GM18858 (cell line): ENCODE results near the gene SREK1IP1.
"Not testable (repeated sequence)": the region's sequence is repeated elsewhere in the genome, so short reads cannot be mapped to it uniquely, and the experiment has no call there.

ENCODE experiments used
- ATAC-seq: cut with Tn5 transposase; IDR thresholded peaks from one replicate; pipeline ENCODE4 v1.9.1; 2021; ENCODE audit not compliant: unreplicated experiment

SREK1IP1 gene

DNA sequence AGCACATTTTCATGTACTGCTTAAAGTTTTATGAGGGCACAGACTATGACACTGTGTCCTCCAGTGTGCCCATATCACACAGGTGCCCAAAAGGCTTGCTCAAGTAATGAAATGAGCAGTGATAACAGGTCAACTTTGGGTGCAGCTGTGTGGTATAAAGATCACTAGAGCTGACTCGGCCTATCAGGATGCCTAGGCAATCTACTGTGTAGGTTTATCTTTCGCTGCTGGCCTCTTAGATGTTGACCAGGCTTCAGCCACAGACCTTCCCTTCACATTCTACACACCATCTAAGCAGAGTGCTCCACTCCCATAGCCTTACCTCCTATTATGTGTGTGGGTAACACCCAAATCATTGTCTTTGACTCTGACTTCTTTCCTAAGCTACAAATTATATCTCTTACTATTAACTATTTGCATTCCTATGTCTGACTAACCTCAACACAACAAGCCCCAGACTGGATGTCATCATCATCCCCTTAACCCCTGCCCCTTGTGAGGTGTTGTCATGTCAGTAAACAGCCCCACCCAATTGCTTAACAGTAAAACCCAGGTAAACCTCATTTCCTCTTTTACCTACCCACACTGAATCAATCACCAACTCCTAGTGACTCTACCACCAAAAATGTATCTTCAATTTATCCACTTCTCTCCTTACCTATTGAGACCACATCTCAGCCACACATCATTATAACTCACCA lies 2.5 kb downstream of the SREK1IP1 start:
- no peak for ATAC-seq

DNA sequence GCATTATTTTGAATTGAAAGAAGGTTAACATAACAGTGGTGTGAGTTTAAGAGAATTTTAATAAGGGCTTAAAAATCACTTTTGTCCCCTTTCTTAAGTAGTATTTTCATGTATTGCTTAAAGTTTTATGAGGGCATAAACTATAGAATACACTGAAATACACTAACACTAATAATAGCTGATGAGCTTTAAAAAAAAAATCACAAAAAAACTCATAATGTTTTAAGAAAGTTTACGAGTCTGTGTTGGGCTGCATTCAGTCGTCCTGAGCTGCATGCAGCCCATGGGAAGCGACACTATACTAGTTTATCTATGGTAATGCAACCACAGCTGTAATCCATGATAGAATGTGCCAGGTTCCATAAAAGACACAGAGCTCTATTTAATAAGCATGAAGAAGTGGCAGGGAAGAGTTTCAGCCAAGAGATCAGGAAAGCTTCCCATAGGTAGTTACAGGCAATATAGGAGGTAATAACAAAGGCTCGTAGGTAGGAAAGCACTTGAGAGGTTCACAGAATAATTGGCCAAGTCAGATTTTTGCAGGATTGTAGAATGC lies 4.5 kb downstream of the SREK1IP1 start:
- no peak for ATAC-seq

DNA sequence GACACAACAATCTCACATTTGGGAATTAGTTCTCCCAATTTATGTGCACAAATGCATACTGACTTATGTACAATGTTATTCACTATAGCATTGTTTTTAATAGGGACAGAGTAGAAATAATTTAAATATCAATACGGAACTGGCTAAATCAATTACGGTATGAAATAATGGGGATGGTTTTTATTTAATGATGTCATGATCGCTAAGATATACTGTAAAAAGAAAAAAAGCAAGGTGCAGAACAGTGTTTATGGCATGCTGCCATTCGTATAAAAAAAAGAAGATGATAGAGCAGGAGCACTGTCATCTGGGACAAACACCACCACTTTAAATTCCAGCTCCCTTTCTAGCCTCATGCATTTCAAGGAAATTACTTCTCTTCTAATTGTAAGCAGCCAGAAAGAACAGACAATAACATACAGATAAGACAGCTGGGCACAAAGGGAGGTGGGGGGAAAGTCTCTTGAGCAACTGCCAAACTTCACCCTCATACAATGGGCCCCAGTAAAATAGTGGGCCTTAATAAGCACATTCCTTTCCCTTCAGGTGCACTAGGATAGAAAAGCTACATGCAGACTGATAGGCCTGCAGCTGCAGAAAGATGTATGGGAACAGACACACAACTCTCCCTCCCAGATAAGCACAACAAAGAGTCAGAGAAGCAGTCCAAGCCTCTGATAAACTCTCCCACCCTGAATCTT lies 8.4 kb downstream of the SREK1IP1 start:
- ATAC-seq: no peak

DNA sequence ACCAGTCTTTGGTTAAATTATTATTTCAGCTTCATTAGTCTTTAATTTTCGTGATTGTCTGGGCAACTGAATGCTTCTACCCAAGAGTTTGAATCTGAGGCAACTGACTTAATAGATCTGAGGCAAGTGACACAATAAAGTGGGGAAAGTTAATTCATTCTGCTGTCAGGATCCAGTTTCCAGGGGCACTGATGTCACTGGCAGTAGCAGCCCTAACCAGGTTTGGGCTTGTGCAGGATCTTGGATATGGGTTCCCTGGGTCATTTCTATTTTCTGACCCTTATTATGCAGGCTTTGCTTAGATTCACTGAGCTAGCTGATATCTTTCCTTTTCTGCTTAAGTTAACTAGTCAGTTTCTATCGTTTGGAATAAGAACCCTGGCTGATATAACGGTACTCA lies 9.6 kb downstream of the SREK1IP1 start:
- no peak for ATAC-seq

DNA sequence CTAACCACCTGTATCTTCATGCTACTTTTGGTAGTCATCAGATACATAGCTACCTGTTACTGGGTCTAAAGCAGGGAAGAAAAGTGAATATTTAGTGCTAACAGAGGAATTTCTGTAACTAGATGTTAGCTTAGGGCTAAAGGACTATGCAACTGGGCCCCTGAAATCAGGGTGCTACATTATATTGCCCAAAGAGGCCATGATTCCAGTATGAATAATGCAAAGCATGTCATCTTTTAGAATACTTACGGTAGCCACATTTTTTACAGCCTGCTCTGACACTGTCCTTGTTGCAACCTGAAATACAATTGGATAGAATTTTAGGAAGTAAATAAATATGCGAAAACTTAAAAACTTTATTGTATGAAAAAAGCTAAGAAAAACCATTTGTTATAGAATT lies 14.4 kb downstream of the SREK1IP1 start:
- ATAC-seq: no peak

DNA sequence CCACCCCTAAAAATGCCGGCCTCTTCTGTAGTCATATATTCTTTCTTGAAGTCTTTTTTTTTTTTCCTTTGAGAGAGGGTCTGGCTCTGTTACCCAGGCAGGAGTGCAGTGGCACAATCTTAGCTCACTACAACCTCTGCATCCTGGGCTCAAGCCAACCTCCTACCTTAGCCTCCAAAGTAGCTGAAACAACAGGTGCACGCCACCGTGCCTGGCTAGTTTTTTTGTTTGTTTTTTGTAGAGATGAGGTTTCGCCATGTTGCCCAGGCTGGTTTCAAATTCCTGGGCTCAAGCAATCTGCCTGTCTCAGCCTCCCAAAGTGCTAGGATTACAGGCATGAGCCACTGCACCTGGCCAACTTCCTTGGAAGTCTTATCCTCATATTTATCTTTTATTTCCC lies 19.1 kb downstream of the SREK1IP1 start:
- no peak for ATAC-seq

DNA sequence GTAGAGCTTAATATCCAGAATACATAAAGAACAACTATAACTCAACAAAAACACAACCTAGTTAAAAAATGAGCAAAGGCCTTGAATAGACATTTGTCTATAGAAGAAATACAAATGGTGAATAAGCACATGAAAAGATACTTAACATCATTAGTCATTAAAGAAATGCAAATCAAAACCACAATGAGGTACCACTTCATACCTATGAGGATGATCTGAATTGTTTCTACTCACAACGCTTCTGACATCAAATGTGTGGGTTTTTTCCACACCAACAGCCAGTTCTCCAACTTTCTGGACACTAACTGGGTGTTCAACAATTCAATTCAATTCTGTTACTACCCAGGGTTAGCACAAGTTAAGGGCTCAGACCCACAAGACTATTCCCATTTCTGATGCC lies 22.0 kb downstream of the SREK1IP1 start:
- no peak for ATAC-seq

DNA sequence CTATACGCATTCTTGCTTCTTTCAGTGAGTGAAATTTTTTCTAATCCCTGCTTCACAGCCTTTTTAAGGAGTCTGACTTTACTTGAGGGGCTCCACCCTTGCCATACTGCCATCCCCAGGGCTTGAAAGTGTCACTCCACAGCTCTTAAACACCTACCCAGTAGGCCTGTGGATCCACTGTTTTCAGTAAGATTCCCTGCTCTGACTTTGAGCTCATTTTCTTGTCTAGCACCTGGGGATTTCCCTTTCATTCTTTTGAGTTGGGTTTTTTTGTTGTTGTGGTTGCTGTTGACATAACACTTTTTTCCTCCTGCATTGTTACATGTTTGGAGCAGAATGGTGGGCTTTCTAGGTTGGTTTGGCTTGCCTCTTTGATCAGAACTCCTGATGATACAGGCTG lies 23.6 kb downstream of the SREK1IP1 start:
- ATAC-seq: no peak

DNA sequence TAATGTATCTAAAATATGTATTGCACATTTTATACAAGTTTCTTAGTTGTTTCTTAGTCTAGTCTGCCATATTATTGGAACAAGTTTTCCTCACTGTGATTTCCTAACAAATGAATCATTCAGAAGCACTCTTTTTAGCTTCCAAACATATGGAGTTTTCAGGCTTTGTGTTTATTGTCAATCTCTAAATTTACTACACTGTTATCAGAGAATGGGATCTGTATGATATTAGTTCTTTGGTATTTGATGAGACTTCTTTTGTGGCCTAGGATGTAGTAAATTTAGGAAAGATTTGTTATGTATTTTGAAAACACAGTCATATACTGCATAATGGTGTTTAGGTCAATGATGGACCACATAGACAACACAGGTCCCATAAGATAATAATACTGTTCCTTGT lies 25.7 kb downstream of the SREK1IP1 start:
- ATAC-seq: no peak

DNA sequence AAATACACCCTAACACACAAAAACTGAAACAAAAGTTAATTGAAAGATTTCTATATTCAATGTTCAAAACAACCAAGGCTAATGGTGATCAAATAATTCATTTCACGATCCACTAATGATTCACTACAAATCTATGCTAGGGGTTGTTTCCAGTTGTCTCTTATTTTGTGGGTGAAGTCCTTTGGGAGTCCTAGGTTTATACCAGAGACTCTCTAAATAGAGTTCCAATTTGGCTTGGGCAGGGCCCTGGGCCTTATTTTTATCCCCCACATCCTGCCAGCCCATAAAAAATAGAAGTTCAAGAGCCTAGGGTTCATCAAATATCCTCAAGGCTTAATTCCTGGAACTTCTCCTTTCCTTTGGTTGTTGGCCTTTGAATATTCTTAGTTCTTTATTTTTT lies 26.1 kb downstream of the SREK1IP1 start:
- ATAC-seq: no peak

DNA sequence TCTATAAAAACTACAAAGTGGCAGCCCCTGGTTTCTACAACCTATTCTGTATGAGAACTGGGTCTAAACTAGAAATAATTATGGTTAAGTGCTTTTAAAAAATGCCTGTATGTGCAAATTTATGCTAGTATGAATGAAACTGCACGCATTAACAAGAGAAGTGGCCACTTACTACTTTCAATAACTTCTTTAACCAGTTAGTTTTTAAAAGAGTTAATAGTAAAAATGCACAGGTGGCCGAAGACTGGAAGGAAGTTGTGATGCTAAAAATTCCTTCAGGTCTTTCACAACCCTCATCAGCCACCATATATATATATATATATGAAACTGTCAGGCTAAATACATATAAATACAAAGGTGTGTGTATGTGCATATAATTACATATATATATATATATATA lies 41.3 kb downstream of the SREK1IP1 start:
- ATAC-seq: no peak

DNA sequence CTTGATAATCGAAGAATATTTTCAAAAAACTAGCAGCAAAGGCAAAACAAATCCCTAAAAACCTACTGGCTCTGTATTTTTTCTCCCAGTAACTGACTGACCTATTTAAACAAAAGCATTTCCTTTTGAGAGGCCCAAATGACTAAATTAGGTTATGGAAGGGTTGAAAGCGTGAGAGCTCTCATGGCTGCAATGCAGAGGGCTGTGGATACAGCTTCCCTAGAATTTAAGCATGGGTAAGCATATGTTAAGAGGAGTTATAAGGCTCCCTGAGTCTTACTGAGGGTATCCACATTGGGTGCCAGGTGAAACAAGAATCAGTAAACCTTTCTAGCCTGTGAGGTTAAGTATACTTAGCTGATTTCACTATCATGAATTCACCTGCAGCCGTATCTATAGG lies 45.9 kb downstream of the SREK1IP1 start:
- ATAC-seq: no peak

DNA sequence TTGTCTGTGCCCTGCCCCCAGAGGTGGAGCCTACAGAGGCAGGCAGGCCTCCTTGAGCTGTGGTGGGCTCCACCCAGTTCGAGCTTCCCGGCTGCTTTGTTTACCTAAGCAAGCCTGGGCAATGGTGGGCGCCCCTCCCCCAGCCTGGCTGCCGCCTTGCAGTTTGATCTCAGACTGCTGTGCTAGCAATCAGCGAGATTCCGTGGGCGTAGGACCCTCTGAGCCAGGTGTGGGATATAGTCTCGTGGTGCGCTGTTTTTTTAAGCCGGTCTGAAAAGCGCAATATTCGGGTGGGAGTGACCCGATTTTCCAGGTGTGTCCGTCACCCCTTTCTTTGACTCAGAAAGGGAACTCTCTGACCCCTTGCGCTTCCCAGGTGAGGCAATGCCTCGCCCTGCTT lies 54.0 kb downstream of the SREK1IP1 start:
- ATAC-seq: not testable (repeated sequence)

DNA sequence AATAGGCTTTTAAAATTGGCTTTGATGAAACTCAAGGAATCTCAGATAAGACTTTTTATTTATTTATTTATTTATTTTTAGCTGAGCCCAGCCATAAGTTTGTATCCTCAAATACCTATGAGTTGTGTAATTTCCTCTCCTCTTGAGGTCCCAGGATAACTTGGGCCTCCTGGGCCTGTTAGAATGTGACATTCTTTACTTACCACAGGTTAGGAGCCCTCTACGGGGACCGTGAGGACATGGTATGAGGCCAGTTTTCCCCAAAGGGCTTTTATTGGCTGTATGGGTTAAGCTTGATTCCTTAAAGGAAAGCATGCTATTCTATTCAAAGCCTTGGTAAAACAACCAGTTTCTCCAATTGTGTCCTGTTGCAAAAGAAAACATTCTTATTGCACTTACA lies 61.3 kb downstream of the SREK1IP1 start:
- no peak for ATAC-seq

DNA sequence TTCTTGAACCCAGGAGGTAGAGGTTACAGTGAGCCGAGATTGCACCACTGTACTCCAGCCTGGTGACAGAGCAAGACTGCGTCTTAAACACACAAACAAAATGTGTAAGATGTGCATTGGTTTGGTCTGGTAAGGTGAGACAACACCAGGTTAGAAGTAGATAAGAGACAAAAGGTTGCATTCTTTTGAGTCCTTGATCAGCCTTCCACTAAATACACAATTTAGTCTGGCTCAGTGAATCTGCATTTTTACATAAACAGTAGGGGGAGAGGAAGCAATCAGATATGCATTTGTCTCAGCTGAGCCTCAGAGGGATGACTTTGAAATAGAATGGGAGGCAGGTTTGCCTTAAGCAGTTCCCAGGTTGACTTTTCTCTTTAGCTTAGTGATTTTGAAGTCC lies 62.4 kb downstream of the SREK1IP1 start:
- not testable (repeated sequence) for ATAC-seq

DNA sequence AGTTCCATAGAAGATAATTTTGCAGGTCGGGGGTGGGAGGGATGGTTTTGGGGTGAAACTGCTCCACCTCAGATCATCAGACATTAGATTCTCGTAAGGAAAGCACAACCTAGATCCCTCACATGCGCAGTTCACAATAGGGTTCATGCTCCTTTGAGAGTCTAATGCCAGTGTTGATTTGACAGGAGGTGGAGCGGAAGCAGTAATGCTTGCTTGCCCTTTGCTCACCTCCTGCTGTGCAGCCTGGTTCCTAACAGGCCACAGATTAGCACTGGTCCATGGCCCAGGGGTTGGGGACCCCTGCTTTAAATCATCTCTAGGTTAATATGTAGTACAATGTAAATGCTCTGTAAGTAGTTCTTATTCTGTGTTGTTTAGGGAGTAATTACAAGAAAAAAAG lies 67.7 kb downstream of the SREK1IP1 start:
- ATAC-seq: no peak

DNA sequence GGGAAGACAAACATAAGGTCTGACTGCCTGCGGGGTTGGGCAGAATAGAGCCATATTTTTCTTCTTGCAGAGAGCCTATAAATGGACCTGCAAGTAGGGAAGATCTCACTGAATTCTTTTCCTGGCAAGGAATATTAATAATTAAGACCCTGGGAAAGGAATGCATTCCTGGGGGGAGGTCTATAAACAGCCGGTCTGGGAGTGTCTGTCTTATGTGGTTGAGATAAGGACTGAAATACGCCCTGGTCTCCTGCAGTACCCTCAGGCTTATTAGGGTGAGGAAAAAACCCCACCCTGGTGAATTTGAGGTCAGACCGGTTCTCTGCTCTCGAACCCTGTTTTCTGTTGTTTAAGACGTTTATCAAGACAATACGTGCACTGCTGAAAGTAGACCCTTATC lies 72.1 kb downstream of the SREK1IP1 start:
- not testable (repeated sequence) for ATAC-seq

DNA sequence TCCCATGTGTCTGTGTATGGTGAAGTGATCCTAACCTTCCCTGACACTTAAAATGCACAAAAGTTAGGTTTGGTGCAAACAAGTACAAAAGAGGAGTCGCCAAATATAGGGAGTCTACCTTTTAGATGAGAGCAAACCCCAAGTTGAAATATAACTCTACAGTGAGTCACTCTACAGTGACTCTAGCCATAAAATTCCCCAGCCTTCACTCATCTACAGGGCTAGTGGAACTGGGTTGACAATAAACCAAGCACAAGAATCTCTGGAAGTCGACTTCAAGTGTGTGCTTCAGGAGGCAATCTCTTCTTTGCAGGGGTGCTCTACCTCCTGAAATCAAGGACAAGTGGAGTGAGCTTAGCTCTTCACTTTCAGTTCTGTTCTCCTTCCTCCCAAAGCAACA lies 74.9 kb downstream of the SREK1IP1 start:
- no peak for ATAC-seq

DNA sequence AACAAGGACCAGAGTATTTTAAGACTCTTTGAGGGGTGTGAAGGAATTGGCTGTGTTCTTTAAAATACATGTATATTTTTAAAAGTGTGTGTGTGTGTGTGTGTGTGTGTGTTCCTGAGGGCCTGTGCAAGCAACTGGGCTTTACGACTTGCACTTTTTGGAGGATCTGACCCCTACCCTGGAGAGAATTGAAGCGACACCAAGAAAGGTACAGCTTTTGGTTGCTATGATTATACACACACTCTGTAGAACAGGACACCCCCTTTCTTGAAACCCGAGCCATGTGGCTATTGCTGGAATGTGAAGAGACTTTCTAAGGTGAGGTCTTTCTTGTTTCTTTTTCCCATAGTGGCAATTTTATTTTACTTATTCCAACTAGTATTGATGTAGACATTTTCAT lies 77.2 kb downstream of the SREK1IP1 start:
- ATAC-seq: no peak

DNA sequence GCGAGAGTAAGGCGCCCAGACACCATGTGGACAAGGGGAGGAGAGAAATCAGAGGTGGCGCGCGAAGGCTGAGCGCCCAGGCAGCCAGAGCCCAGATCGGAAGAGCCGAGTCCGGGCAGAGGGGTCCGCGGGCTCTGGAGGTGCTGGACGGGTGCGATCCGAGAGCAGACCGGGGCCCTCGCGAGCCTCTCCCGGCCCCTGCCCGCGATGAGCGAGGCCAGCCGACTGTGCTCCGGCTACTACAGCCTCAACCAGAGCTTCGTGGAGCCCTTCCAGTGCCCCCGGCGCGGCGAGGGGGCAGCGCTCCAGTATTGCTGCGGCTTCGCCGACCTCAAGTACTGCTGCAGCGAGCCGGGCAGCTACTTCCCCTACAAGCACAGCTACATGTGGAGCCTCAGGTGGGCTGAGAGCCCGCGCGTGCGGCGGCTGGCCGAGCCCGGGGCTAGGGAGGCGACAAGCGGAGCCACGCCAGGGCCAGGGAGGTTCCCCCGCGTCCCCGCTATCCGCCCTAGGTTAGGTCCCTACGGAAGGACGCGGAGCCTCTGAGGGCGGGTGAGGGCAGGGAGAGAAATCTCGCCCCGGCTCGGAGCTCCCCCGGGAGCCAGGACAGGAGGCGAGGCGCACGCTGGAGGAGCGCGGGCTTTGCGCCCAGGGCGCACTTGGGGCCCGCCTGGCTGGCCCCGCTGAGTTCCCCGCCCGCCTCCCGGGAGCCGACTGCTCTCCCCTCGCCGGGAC lies 77.9 kb downstream of the SREK1IP1 start, which contains the start of gene SHISAL2B:
SHISAL2B (plus strand) TSS at position 87 of the 735 bp plus-strand sequence; CDS start at position 208, 121 bp downstream.
- ATAC-seq: no peak

DNA sequence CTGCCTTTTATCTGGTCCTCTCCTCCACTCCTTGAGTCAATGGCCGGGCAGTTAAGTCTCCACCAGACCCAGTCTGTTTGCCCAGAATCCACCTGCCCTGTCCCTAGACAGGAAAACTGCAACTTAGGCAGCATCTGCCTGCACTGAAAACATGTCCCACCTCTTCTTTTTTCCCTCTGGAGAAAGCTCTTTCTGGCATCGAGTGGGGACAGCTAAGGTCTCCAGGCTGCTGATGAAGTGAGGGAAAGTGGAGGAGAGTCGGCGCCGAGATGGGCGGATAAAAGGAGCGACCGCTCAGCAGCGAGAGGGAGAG lies 78.4 kb downstream of the SREK1IP1 start:
- no peak for ATAC-seq

DNA sequence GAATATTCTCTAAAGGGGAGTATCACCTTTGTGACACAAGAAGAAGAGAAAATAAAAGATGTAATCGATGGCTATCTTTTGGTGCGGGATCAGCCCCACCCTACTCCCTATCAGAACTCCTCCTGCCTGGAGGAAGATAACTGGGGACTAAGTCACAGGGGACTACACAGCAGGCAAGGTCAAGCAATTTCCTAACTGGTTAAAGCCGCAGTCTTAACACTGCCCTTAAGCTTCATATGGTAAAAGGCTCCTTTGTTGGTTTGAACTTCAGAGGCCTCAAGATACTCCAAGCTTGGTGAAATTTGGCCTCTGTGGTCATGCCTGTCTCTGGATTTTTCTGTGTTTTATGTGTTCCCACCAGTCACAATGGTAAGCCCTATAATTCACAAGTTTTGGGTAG lies 79.5 kb downstream of the SREK1IP1 start:
- ATAC-seq: no peak
